Measurements from ENCODE around the gene PTAFR.

PTAFR gene

DNA sequence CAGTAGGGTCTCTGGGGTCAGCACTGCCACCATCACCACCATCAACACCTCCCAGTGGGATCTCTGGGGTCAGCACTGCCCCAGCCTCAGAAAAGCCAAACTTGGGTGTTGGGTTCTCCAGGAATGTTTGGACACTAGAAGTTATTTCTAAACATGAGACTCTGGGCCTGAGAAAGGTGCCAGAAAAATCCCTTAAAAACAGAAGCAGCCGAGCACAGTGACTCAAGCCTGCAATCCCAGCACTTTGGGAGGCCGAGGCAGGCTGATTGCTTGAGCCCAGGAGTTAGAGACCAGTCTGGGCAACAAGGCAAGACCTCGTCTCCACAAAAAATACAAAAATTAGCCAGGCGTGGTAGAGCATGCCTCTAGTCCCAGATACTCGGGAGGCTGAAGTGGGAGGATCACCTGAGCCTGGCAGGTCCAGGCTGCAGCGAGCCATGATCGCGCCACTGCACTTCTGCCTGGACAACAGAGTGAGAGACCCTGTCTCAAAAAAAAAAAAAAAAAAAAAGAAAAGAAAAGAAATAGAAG lies 470 bp downstream of the PTAFR start:
- DNase-seq = no peak

DNA sequence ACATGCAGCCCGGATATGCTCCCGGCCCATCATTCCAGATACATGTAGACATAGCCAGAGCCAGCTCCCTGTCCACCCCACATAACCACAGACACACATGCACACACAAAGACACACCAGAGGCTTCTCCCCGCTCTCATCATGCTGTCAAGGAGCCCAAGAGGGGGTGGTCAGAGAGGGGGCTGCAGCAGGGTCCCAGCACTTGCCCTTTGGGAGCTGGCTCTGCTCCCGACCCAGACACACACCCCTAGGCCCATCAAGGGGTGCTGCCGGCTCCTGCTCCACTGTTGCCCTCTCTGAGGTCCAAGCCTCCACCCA lies 2.6 kb downstream of the PTAFR start:
- DNase-seq = no peak

DNA sequence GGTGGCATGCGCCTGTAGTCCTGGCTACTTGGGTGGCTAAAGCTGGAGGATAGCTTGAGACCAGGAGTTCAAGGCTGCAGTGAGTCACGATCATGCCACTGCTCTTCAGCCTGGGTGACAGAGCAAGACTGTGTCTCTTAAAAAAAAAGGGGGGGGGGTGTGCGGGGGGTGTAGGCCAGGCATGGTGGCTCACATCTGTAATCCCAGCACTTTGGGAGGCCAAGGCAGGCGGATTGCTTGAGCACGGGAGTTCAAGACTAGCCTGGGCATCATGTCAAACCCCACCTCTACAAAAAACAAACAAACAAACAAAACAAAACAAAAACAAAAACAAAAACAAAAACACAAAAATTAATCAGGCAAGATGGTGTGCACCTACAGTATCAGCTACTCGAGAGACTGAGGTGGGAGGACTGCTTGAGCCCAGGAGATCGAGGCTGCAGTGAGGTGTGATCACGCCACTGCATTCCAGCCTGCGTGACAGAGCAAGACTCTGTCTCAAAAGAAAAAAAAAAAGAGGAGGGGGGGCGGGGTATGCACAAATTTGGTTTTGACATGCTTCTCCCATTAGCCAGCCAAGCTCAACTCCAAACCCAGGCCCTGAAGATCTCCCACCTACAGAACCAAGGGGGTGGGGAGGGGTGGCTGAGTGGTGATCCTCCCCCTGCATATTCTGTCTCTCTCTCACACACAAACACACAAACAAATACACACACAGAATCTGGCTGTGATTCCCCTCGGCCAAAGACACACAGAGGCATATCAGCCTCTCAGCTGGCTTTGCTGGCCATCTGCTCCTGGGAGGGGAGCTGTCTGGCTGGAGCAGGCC lies 3.1 kb downstream of the PTAFR start:
- no peak for DNase-seq

DNA sequence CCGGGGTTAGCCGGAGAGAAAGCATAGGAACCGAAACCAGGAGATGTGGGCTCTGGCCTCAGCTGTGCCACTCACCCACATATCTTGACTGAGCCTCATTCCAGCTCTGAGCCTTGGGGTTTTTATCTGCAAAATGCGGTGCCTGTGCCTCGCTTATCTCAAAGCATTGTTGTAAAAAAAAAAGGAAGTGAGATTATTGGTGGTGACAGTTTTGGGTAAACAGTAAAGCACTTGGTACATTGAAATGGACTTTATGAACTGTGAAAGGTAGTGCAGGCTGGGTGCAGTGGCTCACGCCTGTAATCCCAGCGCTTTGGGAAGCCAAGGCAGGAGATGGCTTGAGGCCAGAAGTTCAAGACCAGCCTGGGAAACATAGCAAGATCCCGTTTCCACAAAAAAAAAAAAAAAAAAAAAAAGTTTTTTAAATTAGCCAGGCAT lies 3.8 kb downstream of the PTAFR start:
- DNase-seq = no peak

DNA sequence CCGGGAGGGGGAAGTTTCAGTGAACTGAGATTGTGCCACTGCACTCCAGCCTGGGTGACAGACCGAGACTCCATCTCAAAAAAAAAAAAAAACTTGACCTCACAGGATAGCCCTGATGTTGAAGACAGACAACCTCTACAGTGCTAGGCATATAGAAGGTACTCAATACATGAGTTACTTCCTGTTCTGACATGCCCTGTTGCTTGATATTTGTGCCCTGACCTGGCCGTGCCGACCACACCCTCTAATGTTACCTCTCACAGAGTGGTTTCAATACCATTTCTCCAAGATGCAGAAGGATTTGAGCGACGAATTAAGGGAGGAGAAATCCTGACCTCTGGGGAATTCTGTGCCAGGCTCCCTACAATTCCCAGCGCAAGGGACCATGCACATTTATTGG lies 5.2 kb downstream of the PTAFR start:
- DNase-seq = no peak

GRCh38 chr1:28170001-28170596 lies 6.4 kb downstream of the PTAFR start:
- DNase-seq = no peak

GRCh38 chr1:28163496-28164161 lies 12.9 kb downstream of the PTAFR start:
- DNase-seq = no peak

- DNase-seq = no peak
Measured at GRCh38 chr1:28162151-28162550, 14.3 kb downstream of the PTAFR start.

- no peak for DNase-seq
Measured at GRCh38 chr1:28161751-28162150, 14.7 kb downstream of the PTAFR start.

DNA sequence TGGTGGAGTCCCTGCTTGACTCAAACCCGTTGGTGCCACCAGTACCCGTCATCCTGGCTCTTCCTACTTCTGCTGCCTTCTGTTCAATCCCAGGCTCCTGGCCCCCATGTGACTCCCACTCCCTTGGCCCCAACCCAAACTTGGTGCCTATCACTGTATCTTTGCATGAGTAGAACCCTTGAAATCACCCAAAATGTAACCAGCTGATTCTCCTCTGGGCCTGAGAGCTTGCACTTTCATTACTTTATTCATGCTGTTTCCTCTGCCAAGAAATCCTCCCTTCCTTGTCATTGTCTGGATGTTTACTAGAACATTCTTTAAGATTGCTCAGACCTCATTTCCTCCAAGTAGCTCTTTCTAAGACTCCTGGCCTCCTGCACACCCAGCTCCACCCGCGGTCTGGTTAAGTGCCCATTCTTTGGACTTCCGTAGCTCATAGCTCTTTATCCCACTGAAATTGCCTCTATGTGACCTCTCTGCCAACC lies 15.7 kb downstream of the PTAFR start:
- no peak for DNase-seq

DNA sequence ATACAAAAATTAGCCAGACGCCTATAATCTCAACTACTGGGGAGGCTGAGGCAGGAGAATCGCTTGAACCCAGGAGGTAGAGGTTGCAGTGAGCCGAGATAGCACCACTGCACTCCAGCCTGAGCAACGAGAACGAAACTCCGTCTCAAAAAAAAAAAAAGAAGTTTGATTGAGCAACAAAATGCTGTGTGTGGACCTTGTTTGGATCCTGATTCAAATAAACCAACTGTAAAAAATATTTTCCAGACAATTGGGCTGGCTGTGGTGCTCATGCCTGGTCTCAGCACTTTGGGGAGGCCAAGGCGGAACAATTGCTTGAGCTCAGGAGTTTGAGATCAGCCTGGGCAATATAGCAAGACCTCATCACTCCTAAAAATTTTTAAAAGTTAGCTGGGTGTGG lies 16.8 kb downstream of the PTAFR start:
- DNase-seq = no peak

DNA sequence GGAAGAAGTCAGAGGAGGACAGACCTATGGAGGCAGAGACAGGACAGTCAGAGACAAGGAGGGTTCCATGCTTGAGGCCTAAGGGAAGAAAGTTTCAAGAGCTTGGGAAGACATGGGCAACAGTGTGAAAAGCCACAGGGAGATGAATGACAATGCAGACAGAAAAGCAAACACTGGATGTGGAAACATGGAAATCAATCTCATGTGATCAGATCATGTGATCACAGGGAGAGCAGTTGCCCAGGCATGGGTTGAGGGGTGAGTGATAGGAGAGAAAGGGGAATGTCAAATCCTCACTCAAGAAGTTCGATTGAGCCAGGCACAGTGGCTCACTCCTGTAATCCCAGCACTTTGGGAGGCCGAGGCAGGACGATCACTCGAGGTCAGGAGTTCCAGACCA lies 17.2 kb downstream of the PTAFR start:
- no peak for DNase-seq

DNA sequence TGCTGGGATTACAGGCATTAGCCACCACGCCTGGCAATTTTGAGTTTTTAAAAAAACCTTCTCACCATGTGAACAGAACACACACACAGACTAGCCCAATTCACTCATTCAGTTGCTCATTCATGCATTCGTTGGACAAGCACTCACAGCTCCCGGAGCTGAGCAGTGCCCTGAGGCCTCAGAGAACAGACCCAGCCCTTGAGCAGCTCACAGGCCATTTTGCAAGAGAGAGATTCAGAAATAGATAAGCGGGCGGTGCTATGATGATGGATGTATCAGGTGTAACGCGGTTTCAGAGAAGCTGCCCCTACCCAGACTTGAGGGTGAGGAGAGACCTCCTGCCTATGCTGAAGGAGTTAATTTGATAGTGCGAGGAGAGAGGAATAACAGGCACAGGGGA lies 18.6 kb downstream of the PTAFR start:
- DNase-seq = no peak

DNA sequence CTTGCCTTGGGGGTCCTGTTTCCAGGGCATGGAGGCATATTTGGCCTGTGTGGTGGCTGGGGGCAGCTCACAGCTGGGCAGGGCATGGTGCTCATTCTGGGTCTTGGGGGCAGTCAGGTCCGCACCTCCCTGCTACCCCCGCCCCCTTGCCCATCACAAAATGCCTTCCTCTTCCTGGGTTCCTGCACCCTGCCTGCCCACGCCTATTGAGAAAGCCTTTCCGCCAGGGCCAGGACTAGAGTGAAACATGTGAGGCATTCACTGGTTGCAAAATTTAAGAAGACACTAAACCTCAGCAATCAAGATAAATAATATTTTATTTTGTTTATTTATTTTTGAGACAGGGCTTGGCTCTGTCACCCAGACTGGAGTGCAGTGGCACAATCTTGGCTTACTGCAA lies 19.7 kb downstream of the PTAFR start:
- no peak for DNase-seq

- DNase-seq = no peak
Measured at GRCh38 chr1:28155628-28156027, 20.9 kb downstream of the PTAFR start.

DNA sequence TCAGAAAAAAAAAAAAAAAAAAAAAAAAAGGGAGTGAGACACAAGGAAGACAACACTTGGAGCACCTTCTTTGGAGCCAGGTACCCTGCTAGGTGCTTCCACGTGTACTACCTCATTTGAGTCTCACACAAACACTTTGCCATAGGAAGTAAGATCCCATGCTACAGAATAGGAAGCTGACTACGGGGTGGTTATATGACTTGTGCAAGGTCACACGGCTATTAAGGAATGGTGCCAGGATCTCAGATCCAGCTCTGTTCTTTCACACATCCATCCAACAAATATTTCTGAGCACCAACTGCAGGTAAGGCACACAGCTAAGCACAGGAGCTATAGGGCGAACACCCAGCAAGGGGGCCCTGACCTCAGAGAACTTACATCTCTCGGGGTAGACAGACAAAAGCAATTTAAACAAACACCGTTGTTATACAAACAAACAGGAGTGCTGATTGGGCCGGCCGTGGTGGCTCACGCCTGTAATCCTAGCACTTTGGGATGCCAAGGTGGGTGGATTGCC lies 22.4 kb downstream of the PTAFR start:
- DNase-seq = no peak

- DNase-seq = no peak
Measured at GRCh38 chr1:28150125-28150780, 26.2 kb downstream of the PTAFR start.

GRCh38 chr1:28148880-28149195 lies 27.7 kb downstream of the PTAFR start:
- no peak for DNase-seq

DNA sequence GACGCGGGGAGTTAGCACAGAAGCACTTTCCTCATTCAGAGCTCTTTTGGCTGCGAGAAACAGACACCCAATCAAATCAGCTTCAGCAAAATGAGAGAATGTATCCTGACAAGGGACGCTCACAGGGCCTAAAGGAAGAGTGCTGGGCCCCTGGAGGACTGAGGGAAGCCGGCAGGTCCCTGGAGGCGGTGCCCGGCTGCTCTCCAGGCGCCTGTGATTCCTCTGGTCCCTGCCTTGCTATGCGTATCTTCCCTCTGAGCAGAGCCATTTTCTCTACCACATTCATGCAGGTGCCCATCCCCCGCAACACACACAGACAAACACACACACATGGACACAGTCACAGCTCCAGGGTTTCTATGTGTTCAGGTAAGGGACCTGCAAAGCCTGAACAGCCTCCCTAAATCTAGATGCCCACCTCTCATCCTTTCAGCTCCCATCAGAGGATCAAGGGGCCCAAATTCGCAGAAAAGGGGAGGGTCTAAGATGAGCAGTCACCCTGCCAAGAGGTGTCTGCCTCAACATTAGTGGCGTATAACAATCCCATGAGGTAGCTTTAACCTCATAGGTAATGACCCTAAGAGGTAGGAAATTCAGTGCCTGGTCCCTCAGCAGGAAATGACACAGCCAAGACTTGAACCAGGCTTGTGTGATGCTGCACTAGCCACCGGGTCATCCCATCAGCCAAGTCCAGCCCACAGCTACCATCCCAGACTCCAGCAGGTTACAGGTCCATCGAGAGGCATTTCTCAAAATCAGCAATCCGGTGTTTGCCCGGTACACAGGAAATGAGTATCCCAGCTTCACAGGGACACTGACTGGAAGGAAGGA lies 29.0 kb downstream of the PTAFR start:
- no peak for DNase-seq

DNA sequence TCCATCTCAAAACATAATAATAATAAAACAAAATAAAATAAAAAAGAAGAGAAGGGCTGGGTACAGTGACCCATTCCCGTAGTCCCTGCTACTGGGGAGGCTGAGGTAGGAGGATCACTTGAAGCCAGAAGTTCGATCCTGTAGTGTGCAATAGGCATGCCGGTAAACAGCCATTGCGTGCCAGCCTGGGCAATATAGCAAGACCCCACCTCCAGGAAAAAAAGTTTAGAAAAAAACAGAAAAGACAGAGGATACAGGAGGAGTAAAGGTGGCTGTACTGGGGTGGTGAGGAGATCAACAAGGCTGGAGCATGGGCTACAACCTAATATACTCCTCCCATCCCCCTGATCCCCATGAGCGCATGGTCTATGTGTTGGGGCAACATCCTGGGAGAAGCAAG lies 30.8 kb downstream of the PTAFR start:
- no peak for DNase-seq

GRCh38 chr1:28144203-28145135 lies 32.0 kb downstream of the PTAFR start:
- DNase-seq = no peak
